Psoas muscle (tissue), 8 donors: ENCODE results near the gene FRMPD1. TPM values are rescaled to one million over a fixed set of nuclear protein-coding genes. Genes with fewer than 3 reads are reported as not detected.

ENCODE experiments used
- ATAC-seq, 4 donors: fragments of 200-7000 bp; cut with Tn5 transposase; one replicate each; pipeline ENCODE4 v1.9.1; 2020; ENCODE audit warnings: moderate library complexity in 3 of 4, mild to moderate bottlenecking in 2 of 4
- DNase-seq, 2 donors: peaks; one replicate each; pipeline ENCODE4 v3.0.0-alpha.2; 2020
- H3K27ac ChIP-seq: fragments of 200-600 bp; one replicate; pipeline ENCODE4 v1.8.0; 2022
- H3K27me3 ChIP-seq, 3 donors: fragments of 200-600 bp in 1 of 3; one replicate each; pipeline versions ENCODE4 v1.6.1 to v1.8.0; 2013 to 2022; ENCODE audit warnings: low read length in 2 of 3, mild to moderate bottlenecking in 2 of 3, moderate library complexity in 1 of 3; ENCODE audit not compliant: insufficient read depth in 3 of 3
- H3K36me3 ChIP-seq, 2 donors: fragments of 200-600 bp in 1 of 2; one replicate each; pipeline versions ENCODE4 v1.6.1 to v1.8.0; 2013 to 2022; ENCODE audit warnings: low read depth in 1 of 2, mild to moderate bottlenecking in 1 of 2, moderate library complexity in 1 of 2; ENCODE audit not compliant: insufficient read depth in 1 of 2
- H3K4me1 ChIP-seq: fragments of 200-600 bp; one replicate; pipeline ENCODE4 v1.8.0; 2022
- H3K4me3 ChIP-seq: fragments of 200-600 bp; one replicate; pipeline ENCODE4 v1.8.0; 2022; ENCODE audit warnings: mild to moderate bottlenecking
- H3K9me3 ChIP-seq: fragments of 200-600 bp; one replicate; pipeline ENCODE4 v1.8.0; 2022
- CTCF ChIP-seq: fragments of 200-600 bp; IDR thresholded peaks from one replicate; pipeline ENCODE4 v1.8.0; 2022; ENCODE audit warnings: antibody characterized with exemption
- WGBS, 3 donors: extraction: QIAGEN DNeasy Blood & Tissue Kit; methylation state at CpG; one replicate each; pipeline versions ENCODE4 v1.1.6 to v1.1.7; 2013; 5-methylcytosine and 5-hydroxymethylcytosine counted together
- intact Hi-C, 2 donors: fragments of 100-400 bp; cut with DNase I; formaldehyde crosslinking; loops; one replicate each; pipeline versions ENCODE4 v1.11.0 to v1.14.2; 2022
- polyA plus RNA-seq, 3 donors: library from polyadenylated mRNA; stranded (reverse); fragments of 200-250 nt; gene quantifications; one replicate each; pipeline ENCODE4 v1.2.3, GENCODE V29; 2013
- total RNA-seq, 4 donors: library from RNA; stranded (reverse); fragmentation: NEBNext Ultra II Directional in 2 of 4; extraction: Animal tissue kit (Norgen Biotek cat#: 25700) in 2 of 4; gene quantifications; one replicate each; pipeline versions ENCODE4 v1.2.1 to v1.2.4, GENCODE V29; 2021 to 2023
- donor health status: healthy with polysubstance abuse.
- donor health status: DM: no; HTN: no; CAD: no; lungs with moderate emphysema.
- donor health status: Bipolar disorder and iron deficiency.
- donor health status: healthy.
- donor health status: DM: yes; HTN: yes; CAD: no.
- donor health status: DM: no; HTN: no; CAD: no.
- donor health status: DM: no; HTN: no; CAD: no.
- donor health status: DM: yes; HTN: yes; CAD: no.

FRMPD1 gene
- total and polyA plus RNA-seq, 7 donors, result 0.48 to 6.1 (median 1.4) TPM

DNA sequence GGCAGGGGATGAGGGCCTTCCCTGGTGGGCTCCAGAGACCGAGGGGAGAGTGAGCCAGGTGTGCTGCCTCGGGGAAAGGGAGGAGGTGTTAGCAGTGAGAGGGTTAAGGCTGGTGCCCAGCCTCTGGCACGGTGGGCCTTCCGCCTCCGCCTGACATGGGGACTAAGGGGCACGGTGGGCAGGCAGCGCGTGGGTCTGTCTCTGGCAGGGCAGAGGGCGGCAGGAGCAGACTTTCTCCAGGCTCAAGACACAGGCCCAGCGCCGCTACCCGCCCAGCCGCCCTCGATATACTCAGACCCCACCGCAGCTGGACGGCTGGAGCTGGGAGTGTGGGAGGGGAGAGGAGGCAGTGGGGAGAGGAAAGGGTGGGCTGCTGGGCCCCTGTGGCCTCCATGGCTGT, 14.9 kb upstream of the FRMPD1 start:
- WGBS, 3 donors, result 79 to 87% (median 80%) methylated on average over 15 to 16 of the region's 16 CpGs
- H3K4me1 ChIP-seq, result peaks cover 12% of the 10 kb centered on the region
- no peak overlapping the region for H3K4me3 ChIP-seq
- no peak for ATAC-seq
- intact Hi-C loops, result loop anchor here in 1 of 2 donors (2.0 kb wide), 1 partner anchor 31 kb away; no protein-coding TSS in a partner anchor
- H3K36me3 ChIP-seq, result no peaks in the 10 kb centered on the region
- no peak for DNase-seq
- H3K9me3 ChIP-seq, result no peaks in the 10 kb centered on the region
- no peak overlapping the region for H3K27ac ChIP-seq
- no peaks in the 10 kb centered on the region for H3K27me3 ChIP-seq
- TF ChIP-seq CTCF, result no peak

- no peak overlapping the region for H3K4me3 ChIP-seq
- intact Hi-C loops, result loop anchor here in 1 of 2 donors (2.0 kb wide), 1 partner anchor 32 kb away; no protein-coding TSS in a partner anchor
- H3K36me3 ChIP-seq, result no peaks in the 10 kb centered on the region
- DNase-seq (no peak), ATAC-seq (no peak)
- no peaks in the 10 kb centered on the region for H3K9me3 ChIP-seq
- TF ChIP-seq CTCF, result no peak
- no peaks in the 10 kb centered on the region for H3K27me3 ChIP-seq
- no peak overlapping the region for H3K27ac ChIP-seq
- WGBS, 3 donors, result 91 to 94% (median 92%) methylated on average over 39 of the region's 39 CpGs
- H3K4me1 ChIP-seq, result peaks cover 12% of the 10 kb centered on the region
Measured at GRCh38 chr9:37636511-37637448, 14.0 kb upstream of the FRMPD1 start.

GRCh38 chr9:37639109-37639762, 11.5 kb upstream of the FRMPD1 start:
- intact Hi-C loops, result no loop called here
- H3K27me3 ChIP-seq, result no peaks in the 10 kb centered on the region
- peaks cover 12% of the 10 kb centered on the region for H3K4me1 ChIP-seq
- H3K9me3 ChIP-seq, result no peaks in the 10 kb centered on the region
- 69 to 79% (median 72%) methylated on average over 4 of the region's 4 CpGs for WGBS, 3 donors
- ATAC-seq (peak in 1 of 4 donors; percentile 35), DNase-seq (no peak)
- TF ChIP-seq CTCF, result no peak
- H3K36me3 ChIP-seq, result no peaks in the 10 kb centered on the region
- H3K27ac ChIP-seq, result peak overlapping the region; percentile 38
- no peak overlapping the region for H3K4me3 ChIP-seq

GRCh38 chr9:37639841-37640240, 10.9 kb upstream of the FRMPD1 start:
- Histone ChIP-seq H3K4me1 (peaks cover 12% of the 10 kb centered on the region), H3K4me3 (no peak overlapping the region), H3K27me3 (no peaks in the 10 kb centered on the region), H3K36me3 (no peaks in the 10 kb centered on the region), H3K9me3 (no peaks in the 10 kb centered on the region), H3K27ac (peak overlapping the region; percentile 38)
- ATAC-seq (peak; percentile 47 to 71 (median 63)), DNase-seq (no peak)
- WGBS, 3 donors, result 47 to 63% (median 52%) methylated on average over 3 of the region's 3 CpGs
- intact Hi-C loops, result no loop called here
- no peak for TF ChIP-seq CTCF
